ENCODE results near the gene ANXA2R. TPM values are rescaled to one million over a fixed set of nuclear protein-coding genes. Genes with fewer than 3 reads are reported as not detected.
"Not testable (repeated sequence)": the region's sequence is repeated elsewhere in the genome, so short reads cannot be mapped to it uniquely, and the experiment has no call there.

The ANXA2R gene
- polyA plus RNA-seq, 1 experiment = 0.74 TPM

GRCh38 chr5:43033841-43034590 is 6.1 kb downstream of the ANXA2R start:
- peak overlapping the region; percentile 20 for H3K4me3 ChIP-seq (ENCODE audit: low read depth, low read length)
- TF ChIP-seq CTCF (IDR thresholded peaks at IDR 0.05; ENCODE audit: insufficient read depth, low read depth, low read length) = no peak
- ChIA-PET POLR2A (interaction anchor here (0.5 kb wide), 1 partner anchor 451 kb away, joined by 3 read pairs; no protein-coding TSS in a partner anchor), CTCF (interaction anchor here (0.7 kb wide), 1 partner anchor 85 kb away, joined by 3 read pairs; no protein-coding TSS in a partner anchor)
- DNase-seq (ENCODE audit: low read depth) = no peak
- H3K36me3 ChIP-seq (ENCODE audit: control insufficient read depth, insufficient read depth, low read length) = no peaks in the 10 kb centered on the region
- no peaks in the 10 kb centered on the region for H3K27me3 ChIP-seq (ENCODE audit: control insufficient read depth, insufficient read depth, low read length)

GRCh38 chr5:43027054-43027785 is 12.9 kb downstream of the ANXA2R start:
- TF ChIP-seq CTCF (IDR thresholded peaks at IDR 0.05; ENCODE audit: insufficient read depth, low read depth, low read length) = no peak
- no peaks in the 10 kb centered on the region for H3K36me3 ChIP-seq (ENCODE audit: control insufficient read depth, insufficient read depth, low read length)
- no peak for DNase-seq (ENCODE audit: low read depth)
- H3K4me3 ChIP-seq (ENCODE audit: low read depth, low read length) = no peak overlapping the region
- no peaks in the 10 kb centered on the region for H3K27me3 ChIP-seq (ENCODE audit: control insufficient read depth, insufficient read depth, low read length)
- CTCF ChIA-PET = no interaction called here
- POLR2A ChIA-PET = no interaction called here

GRCh38 chr5:43025184-43025950 is 14.8 kb downstream of the ANXA2R start:
- H3K36me3 ChIP-seq (ENCODE audit: control insufficient read depth, insufficient read depth, low read length); H3K27me3 ChIP-seq (ENCODE audit: control insufficient read depth, insufficient read depth, low read length); DNase-seq (ENCODE audit: low read depth); POLR2A ChIA-PET; H3K4me3 ChIP-seq (ENCODE audit: low read depth, low read length): not testable (repeated sequence)
- CTCF ChIA-PET = interaction anchor here (1.0 kb wide), 1 partner anchor 115 kb away, joined by 3 read pairs; no protein-coding TSS in a partner anchor

GRCh38 chr5:43024217-43024616 is 15.9 kb downstream of the ANXA2R start:
- POLR2A ChIA-PET = no interaction called here
- no peak for DNase-seq (ENCODE audit: low read depth)
- CTCF ChIA-PET = interaction anchor here (1.8 kb wide), 1 partner anchor 17 kb away, joined by 5 read pairs; no protein-coding TSS in a partner anchor
- Histone ChIP-seq H3K4me3 (ENCODE audit: low read depth, low read length) (no peak overlapping the region), H3K27me3 (ENCODE audit: control insufficient read depth, insufficient read depth, low read length) (no peaks in the 10 kb centered on the region), H3K36me3 (ENCODE audit: control insufficient read depth, insufficient read depth, low read length) (no peaks in the 10 kb centered on the region)
- no peak for TF ChIP-seq CTCF (IDR thresholded peaks at IDR 0.05; ENCODE audit: insufficient read depth, low read depth, low read length)

- no peak for TF ChIP-seq CTCF (IDR thresholded peaks at IDR 0.05; ENCODE audit: insufficient read depth, low read depth, low read length)
- ChIA-PET POLR2A (interaction anchor here (1.4 kb wide), 1 partner anchor 44 kb away, joined by 6 read pairs; no protein-coding TSS in a partner anchor), CTCF (interaction anchor here (1.5 to 2.2 kb wide), 4 partner anchors 13 to 112 kb away, joined by 4 to 8 read pairs (median 7); no protein-coding TSS in a partner anchor)
- Histone ChIP-seq H3K36me3 (ENCODE audit: control insufficient read depth, insufficient read depth, low read length) (no peaks in the 10 kb centered on the region), H3K4me3 (ENCODE audit: low read depth, low read length) (no peak overlapping the region), H3K27me3 (ENCODE audit: control insufficient read depth, insufficient read depth, low read length) (no peaks in the 10 kb centered on the region)
- DNase-seq (ENCODE audit: low read depth) = no peak
Observed at GRCh38 chr5:43021151-43021550, 19.0 kb downstream of the ANXA2R start.

Data from BJ (cell line).